Activated T-cell treated with anti-CD3 and anti-CD28 coated beads, Interleukin-2, amount 50 U/mL, for 72 hours (primary cell): ENCODE data around the gene CALHM3. TPM values are rescaled to one million over a fixed set of nuclear protein-coding genes. Genes with fewer than 3 reads are reported as not detected.
A peak's percentile ranks its signal among the peaks of the same experiment; 100 is the strongest.
"Not testable (repeated sequence)": the region's sequence is repeated elsewhere in the genome, so short reads cannot be mapped to it uniquely, and the experiment has no call there.

Experiments used
- ATAC-seq, 2 donors: fragments of 150-1000 bp; cut with Tn5 transposase; replicated peaks in 1 of 2; 2 replicates each; pipeline ENCODE4 v1.10.0; 2021; ENCODE audit warnings: moderate library complexity in 2 of 2, mild to moderate bottlenecking in 1 of 2
- DNase-seq, 2 donors: peaks; one replicate each; pipeline ENCODE4 v3.0.0; 2021 to 2022; ENCODE audit warnings: mixed read lengths in 1 of 2
- H3K27ac Mint-ChIP-seq: one replicate; pipeline ENCODE4 v1.8.0; 2022; ENCODE audit warnings: mild to moderate bottlenecking, moderate library complexity, mixed read lengths
- H3K27me3 Mint-ChIP-seq: one replicate; pipeline ENCODE4 v1.8.0; 2022; ENCODE audit warnings: low read depth, mixed read lengths
- H3K36me3 Mint-ChIP-seq, 2 donors: one replicate each; pipeline ENCODE4 v1.8.0; 2022; ENCODE audit warnings: mixed read lengths in 2 of 2, mild to moderate bottlenecking in 1 of 2; ENCODE audit not compliant: insufficient read depth in 2 of 2
- H3K4me1 Mint-ChIP-seq: one replicate; pipeline ENCODE4 v1.8.0; 2022; ENCODE audit warnings: low read depth, mixed read lengths
- H3K4me3 Mint-ChIP-seq, 2 donors: one replicate each; pipeline ENCODE4 v1.8.0; 2022; ENCODE audit warnings: mild to moderate bottlenecking in 2 of 2, mixed read lengths in 2 of 2, moderate library complexity in 2 of 2
- H3K9me3 Mint-ChIP-seq, 2 donors: one replicate each; pipeline ENCODE4 v1.8.0; 2022; ENCODE audit warnings: mixed read lengths in 2 of 2
- total RNA-seq, 2 donors: library from RNA; stranded (reverse); gene quantifications; one replicate each; pipeline ENCODE4 v1.2.3, GENCODE V29; 2022

Gene CALHM3
- total RNA-seq, 2 donors from 2014 or later = not detected

GRCh38 chr10:103497161-103497915, 18.3 kb upstream of the CALHM3 start:
- ATAC-seq (no peak), DNase-seq (no peak)
- H3K36me3 Mint-ChIP-seq = no peaks in the 10 kb centered on the region
- peaks cover 32% of the 10 kb centered on the region for H3K4me1 Mint-ChIP-seq
- peaks cover 74% of the 10 kb centered on the region for H3K27me3 Mint-ChIP-seq
- H3K9me3 Mint-ChIP-seq = no peaks in the 10 kb centered on the region
- no peak overlapping the region for H3K27ac Mint-ChIP-seq
- no peak overlapping the region for H3K4me3 Mint-ChIP-seq

- Mint-ChIP-seq H3K27me3 (peaks cover 74% of the 10 kb centered on the region), H3K9me3 (no peaks in the 10 kb centered on the region), H3K4me1 (peaks cover 40% of the 10 kb centered on the region), H3K27ac (no peak overlapping the region), H3K4me3 (peak overlapping the region; percentile 25 to 72), H3K36me3 (no peaks in the 10 kb centered on the region)
- ATAC-seq (no peak), DNase-seq (no peak)
These were observed 16.3 kb upstream of the CALHM3 start for GRCh38 chr10:103495321-103495720.

- Mint-ChIP-seq H3K36me3 (no peaks in the 10 kb centered on the region), H3K9me3 (no peaks in the 10 kb centered on the region), H3K4me1 (peaks cover 33% of the 10 kb centered on the region), H3K4me3 (peak overlapping the region; percentile 64 to 72), H3K27ac (no peak overlapping the region), H3K27me3 (peaks cover 64% of the 10 kb centered on the region)
- ATAC-seq (peak; percentile 53 to 68), DNase-seq (peak; percentile 49 to 60)
These were observed 15.2 kb upstream of the CALHM3 start for GRCh38 chr10:103493916-103494877.

- Mint-ChIP-seq H3K4me1 (peaks cover 32% of the 10 kb centered on the region), H3K27me3 (peaks cover 56% of the 10 kb centered on the region), H3K36me3 (no peaks in the 10 kb centered on the region), H3K27ac (no peak within 1 kb of the TSS), H3K9me3 (no peaks in the 10 kb centered on the region), H3K4me3 (peak within 1 kb of the TSS; percentile 87)
- DNase-seq = peak; percentile 25 to 29
- ATAC-seq = peak; percentile 35 to 47
These were observed 14.4 kb upstream of the CALHM3 start, which contains the start of gene NEURL1 for GRCh38 chr10:103493362-103493915. Gene NEURL1, plus strand, starts transcription at chr10:103493705. Its CDS starts 683 bp downstream, at chr10:103494388.

DNA sequence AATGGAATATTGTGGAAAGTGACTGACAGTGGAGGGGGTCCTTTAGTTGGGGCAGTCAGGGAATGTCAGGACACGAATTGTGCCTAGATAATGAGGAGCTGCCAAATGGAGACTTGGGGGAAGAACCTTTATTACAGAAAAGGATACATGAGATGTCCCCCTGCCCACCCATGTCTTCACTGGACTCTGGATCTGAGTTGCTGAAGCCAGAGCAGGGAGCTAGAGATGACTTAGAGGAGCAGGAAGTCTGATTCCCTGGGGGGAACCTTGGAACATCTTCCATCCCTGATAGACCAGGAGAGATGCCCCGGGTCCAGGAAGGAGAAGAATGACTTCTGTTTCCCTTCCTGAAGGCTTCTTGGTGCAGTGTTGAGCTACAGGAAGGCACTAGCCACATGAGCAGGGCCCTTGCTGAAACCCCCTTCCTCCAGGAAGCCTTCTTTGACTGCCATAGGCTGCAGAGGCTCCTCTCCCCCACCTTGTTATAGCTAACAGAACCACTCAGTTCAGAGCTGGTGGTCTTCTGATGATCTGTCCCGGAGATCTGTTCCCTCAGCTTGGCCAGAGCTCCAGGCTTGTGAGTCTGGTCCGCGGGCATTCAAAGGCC, 13.7 kb upstream of the CALHM3 start:
- ATAC-seq (no peak), DNase-seq (no peak)
- Mint-ChIP-seq H3K36me3 (no peaks in the 10 kb centered on the region), H3K9me3 (no peaks in the 10 kb centered on the region), H3K4me3 (peak overlapping the region; percentile 87), H3K27ac (no peak overlapping the region), H3K4me1 (peaks cover 32% of the 10 kb centered on the region), H3K27me3 (peaks cover 52% of the 10 kb centered on the region)

- DNase-seq (no peak), ATAC-seq (no peak)
- no peak overlapping the region for H3K4me3 Mint-ChIP-seq
- H3K9me3 Mint-ChIP-seq = no peaks in the 10 kb centered on the region
- H3K27me3 Mint-ChIP-seq = peaks cover 43% of the 10 kb centered on the region
- H3K27ac Mint-ChIP-seq = no peak overlapping the region
- H3K4me1 Mint-ChIP-seq = peaks cover 32% of the 10 kb centered on the region
- no peaks in the 10 kb centered on the region for H3K36me3 Mint-ChIP-seq
These were observed 12.8 kb upstream of the CALHM3 start for GRCh38 chr10:103491729-103492364.

GRCh38 chr10:103490986-103491314, 11.9 kb upstream of the CALHM3 start:
- Mint-ChIP-seq H3K36me3 (no peaks in the 10 kb centered on the region), H3K4me3 (no peak overlapping the region), H3K4me1 (peaks cover 32% of the 10 kb centered on the region), H3K27ac (no peak overlapping the region), H3K9me3 (no peaks in the 10 kb centered on the region), H3K27me3 (peaks cover 38% of the 10 kb centered on the region)
- ATAC-seq (peak; percentile 20 to 31), DNase-seq (no peak)

- Mint-ChIP-seq H3K27ac (no peak overlapping the region), H3K4me1 (peaks cover 24% of the 10 kb centered on the region), H3K27me3 (peaks cover 9% of the 10 kb centered on the region)
These were observed 8.3 kb upstream of the CALHM3 start for GRCh38 chr10:103487410-103487708.

GRCh38 chr10:103486635-103487409, 7.8 kb upstream of the CALHM3 start:
- H3K27me3 Mint-ChIP-seq, H3K36me3 Mint-ChIP-seq, H3K4me3 Mint-ChIP-seq, ATAC-seq, H3K9me3 Mint-ChIP-seq, DNase-seq, H3K27ac Mint-ChIP-seq: not testable (repeated sequence)
- peaks cover 19% of the 10 kb centered on the region for H3K4me1 Mint-ChIP-seq

More at GRCh38 chr10:103487410-103487708, 8.3 kb upstream of the CALHM3 start:
- DNase-seq (no peak), ATAC-seq (no peak)
- no peaks in the 10 kb centered on the region for H3K9me3 Mint-ChIP-seq
- no peak overlapping the region for H3K4me3 Mint-ChIP-seq
- no peaks in the 10 kb centered on the region for H3K36me3 Mint-ChIP-seq

- Mint-ChIP-seq H3K36me3 (no peaks in the 10 kb centered on the region), H3K9me3 (no peaks in the 10 kb centered on the region), H3K27ac (no peak overlapping the region), H3K4me1 (no peaks in the 10 kb centered on the region), H3K27me3 (no peaks in the 10 kb centered on the region), H3K4me3 (no peak overlapping the region)
- ATAC-seq (peak; percentile 79), DNase-seq (peak; percentile 29 to 43)
These were observed 3.0 kb upstream of the CALHM3 start for GRCh38 chr10:103481974-103482531.

- Mint-ChIP-seq H3K27ac (no peak overlapping the region), H3K36me3 (no peaks in the 10 kb centered on the region), H3K4me1 (peaks cover 9% of the 10 kb centered on the region), H3K9me3 (no peaks in the 10 kb centered on the region), H3K4me3 (no peak overlapping the region), H3K27me3 (no peaks in the 10 kb centered on the region)
- DNase-seq (no peak), ATAC-seq (no peak)
These were observed 1.5 kb upstream of the CALHM3 start for GRCh38 chr10:103480521-103480920.

DNA sequence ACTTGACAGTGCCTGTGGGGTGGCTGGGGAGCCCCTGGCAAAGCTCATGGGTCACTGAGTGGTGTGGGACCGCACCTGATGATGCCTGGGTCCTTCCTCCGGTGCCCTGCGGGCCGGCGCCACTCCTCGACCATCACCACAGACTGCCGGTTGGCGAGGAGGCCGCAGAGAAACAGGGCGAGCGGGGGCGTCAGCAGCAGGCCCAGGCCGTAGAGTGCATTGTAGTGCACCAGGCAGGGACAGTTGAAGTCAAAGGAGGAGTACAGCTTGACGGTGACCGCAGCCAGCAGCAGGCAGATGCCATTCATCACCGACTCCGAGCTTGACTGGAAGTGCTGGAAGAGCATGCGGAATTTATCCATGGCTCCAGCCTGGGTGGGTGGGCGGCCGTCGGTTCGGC, 369 bp downstream of the CALHM3 start:
- ATAC-seq (no peak), DNase-seq (no peak)
- Mint-ChIP-seq H3K9me3 (no peaks in the 10 kb centered on the region), H3K27me3 (no peaks in the 10 kb centered on the region), H3K27ac (no peak overlapping the region), H3K36me3 (no peaks in the 10 kb centered on the region), H3K4me3 (no peak overlapping the region), H3K4me1 (peaks cover 9% of the 10 kb centered on the region)
